ENCODE data around the gene VPS37C.
"Not testable (repeated sequence)": the region's sequence is repeated elsewhere in the genome, so short reads cannot be mapped to it uniquely, and the experiment has no call there.

VPS37C gene

DNA sequence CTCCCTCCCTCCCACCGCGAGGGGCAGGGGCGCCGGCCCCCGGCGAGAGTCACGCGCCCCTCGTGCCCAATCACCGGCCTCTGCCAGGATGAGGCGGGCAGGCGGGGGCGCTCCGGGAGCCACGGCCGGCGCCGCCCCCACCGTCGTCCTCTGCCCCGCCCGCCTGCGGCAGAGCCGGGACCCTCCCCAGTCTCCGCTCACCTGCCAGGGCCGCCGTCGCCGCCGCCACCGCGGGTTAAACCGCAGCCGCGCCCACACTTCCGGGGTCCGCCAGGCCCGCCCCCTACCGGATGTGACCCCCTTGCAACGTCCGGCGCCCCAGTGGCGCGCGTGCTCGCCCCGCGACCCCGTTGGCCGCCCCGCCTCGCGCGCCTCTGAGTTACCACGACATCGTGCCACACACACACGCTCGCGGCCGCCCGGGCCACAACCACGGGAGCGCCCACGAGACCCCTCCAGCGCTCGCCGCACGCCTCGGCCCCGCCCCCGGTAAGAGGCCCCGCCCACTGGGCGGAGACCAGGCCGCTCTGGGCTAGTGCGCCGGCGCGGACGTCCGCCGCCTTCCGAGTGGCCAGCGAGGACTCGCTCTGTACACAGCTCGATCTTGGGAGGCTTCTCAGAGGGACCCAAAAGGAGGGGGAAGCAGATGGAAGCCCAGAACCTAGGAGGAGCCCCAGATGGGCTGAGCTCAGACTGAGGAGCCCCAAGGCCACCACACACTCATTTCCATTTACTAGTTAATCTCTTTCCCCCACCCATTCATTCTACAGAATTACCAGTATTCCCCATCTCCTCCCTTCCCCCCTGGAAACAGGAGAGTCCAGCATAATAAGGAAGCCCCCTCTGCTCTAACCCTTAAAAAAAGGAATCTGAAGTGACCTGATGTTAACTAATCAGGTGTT lies at the start of gene VPS37C:
TSS of gene VPS37C (minus strand) at position 237 of the 902 bp plus-strand sequence. CDS start 22,597 bp downstream, outside the sequence.
- peak; percentile 84 to 91 for DNase-seq (ENCODE audit: low read depth in 2 of 2)

DNA sequence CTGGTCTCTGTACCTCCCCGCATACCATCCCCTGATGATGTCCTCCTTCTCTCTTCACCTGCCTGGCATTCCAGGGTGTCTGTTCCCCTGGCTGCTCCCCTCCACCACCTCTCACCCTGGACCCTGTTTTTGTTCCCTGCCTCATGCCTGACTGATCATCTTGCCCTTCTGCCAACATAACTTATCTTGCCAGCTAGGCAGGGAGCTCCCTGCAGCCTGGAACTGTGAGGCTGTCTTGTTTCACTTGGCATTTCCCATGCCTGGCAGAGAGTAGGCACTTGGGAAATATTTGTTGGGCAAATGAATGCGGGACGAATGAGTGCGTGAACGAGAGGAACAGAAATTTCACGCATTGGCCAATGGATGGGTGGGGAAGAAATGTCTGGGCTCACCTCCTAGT lies 49.4 kb upstream of the VPS37C start:
- not testable (repeated sequence) for DNase-seq (ENCODE audit: low read depth in 2 of 2)

DNA sequence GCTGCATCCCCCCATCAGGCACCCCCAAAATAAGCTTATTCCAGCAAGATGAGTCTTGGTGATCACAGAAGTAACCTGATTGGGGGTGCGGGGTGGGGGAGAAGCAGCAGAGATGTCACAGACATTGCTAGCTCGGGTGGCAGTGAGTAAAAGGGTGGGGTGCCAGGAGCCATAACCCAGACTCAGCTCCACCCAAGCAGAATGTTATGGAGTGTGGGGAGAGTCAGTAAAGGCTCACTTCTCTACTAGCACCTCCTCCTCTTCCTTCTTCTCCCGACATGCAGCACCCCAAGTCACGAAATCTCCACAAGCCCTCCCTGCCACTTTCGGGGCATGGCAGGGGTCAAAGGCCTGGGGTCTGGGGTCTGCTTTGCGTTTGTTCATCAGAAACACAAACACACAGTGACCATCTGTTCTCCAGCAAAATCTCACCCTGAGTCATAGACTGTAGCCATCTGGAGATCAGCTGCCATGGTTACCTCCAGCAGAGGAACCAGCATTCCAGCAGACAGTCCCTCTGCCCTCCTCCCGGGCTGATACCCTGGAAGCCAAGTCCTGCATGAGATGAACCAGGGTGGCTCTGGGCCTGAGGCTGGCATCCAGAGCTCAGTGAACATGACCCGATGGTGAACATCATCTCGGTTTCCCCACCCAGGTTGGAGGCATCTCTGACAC lies 46.5 kb upstream of the VPS37C start:
- DNase-seq (ENCODE audit: low read depth in 2 of 2), result not testable (repeated sequence)

DNA sequence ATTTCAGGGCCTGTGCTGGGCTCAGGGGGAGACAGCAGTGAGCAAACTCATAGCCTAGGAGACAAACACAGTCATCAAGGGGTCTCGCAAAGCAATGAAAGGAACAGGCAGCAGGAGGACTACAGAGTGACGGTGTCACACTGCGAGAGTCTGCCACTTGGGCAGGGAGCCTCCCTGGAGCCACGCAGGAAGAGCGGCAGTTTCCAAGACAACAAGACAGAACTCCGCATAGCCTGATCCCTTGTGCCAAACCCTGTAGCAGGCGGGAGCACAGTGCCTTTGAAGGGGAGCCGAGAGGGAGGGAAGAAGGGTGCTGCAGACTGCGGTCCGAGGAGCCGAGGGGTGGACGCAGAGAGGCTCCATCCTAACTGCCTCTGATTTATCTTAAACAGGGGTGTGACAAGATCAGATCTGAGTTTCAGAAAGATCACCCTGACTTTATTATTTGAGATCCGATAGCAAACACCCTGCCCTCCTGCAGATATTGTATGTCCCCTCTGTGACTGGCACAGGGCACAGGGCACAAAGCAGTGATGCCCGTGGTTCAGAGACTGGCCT lies 43.4 kb upstream of the VPS37C start:
- not testable (repeated sequence) for DNase-seq (ENCODE audit: low read depth in 2 of 2)

DNA sequence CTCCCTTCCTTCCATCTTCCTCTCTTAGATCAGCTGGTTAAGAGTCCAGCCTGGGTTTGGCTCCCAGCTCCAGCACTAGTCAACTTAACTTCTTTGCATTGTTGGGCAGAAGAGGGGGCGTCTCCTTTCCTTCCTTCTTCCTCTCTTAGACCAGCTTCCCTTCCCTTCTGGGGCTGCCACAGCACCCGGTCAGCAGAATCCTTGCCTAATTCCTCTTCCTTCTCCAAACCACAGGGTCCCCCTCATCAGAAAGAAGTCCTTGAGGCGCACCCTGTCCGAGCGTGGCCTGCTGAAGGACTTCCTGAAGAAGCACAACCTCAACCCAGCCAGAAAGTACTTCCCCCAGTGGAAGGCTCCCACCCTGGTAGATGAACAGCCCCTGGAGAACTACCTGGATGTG lies 42.6 kb upstream of the VPS37C start:
- DNase-seq (ENCODE audit: low read depth in 2 of 2), result not testable (repeated sequence)

DNA sequence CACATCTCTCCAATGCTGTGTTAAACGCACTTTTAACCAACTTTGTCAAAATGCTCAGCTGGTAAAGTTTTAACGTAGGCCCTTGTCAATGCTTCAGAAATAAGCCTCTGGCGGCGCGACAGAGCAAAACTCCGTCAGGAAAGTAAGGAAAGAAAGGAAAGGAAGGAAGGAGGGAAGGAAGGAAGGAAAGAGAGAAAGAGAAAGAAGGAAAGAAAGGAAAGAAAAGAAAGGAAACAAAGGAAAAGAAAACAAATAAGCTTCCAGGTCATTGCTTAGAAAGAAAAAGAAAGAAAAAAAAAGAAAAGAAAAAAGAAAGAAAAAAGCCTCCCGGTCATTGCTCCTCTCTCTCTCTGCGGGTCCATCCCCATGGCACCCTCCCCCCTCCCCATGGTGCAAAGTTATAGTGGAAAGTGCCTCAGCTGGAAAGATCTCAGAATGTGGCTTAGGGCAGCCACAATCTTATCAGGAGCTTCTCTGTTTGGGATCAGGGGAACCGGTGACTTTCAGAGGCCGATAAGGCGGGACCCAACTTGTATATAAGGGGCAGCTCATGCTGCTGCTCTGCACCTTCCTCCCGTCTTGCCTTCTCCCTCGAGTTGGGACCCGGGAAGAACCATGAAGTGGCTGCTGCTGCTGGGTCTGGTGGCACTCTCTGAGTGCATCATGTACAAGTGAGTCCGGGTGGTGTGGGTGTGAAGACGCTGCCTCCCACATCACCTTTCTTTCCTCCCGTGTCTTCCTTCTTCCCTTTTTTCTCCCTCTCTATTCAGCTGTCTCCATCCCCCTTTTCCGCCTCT lies 41.9 kb upstream of the VPS37C start, which contains the start of gene PGA3:
TSS of gene PGA3 (plus strand) at position 566 of the 797 bp plus-strand sequence. CDS start at position 616, 50 bp downstream.
- DNase-seq (ENCODE audit: low read depth in 2 of 2), result not testable (repeated sequence)

DNA sequence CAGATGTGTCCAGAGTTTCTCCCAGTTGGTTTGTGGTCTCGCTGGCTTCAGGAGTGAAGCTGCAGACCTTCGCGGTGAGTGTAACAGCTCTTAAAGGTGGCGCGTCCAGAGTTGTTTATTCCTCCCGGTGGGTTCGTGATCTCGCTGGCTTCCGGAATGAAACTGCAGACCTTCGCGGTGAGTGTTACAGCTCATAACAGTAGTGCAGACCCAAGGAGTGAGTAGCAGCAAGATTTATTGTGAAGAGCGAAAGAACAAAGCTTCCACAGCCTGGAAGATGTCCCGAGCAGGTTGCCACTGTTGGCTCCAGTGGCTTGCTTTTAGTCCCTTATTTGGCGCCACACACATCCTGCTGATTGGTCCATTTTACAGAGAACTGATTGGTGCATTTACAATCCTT lies 40.2 kb upstream of the VPS37C start:
- DNase-seq (ENCODE audit: low read depth in 2 of 2), result no peak

DNA sequence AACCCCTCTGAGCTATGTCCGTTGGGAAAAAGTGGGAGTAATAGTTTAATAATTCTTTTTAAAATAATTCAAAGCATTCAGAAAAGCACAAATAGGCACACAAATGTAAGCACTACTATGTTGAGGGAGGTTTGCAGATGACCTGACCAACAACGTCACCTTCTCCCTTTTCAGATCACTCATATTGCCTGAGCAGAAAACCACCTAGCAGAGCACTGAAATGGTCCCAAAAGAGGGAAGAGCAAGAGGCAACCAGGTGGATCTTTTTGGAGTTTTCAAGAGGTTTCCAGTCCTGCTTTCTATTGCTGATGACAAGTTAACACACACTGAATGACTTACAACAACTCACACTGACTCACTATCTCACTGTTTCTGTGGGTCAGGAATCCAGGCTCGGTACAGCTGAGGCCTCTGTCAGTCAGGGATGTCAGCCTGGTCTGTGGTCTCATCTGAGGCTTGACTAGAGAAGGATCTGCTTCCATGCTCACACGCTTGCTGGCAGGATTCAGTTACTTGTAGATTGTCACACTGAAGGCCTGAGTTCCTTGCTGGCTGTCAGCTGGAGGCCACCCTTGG lies 37.8 kb upstream of the VPS37C start:
- no peak for DNase-seq (ENCODE audit: low read depth in 2 of 2)

DNA sequence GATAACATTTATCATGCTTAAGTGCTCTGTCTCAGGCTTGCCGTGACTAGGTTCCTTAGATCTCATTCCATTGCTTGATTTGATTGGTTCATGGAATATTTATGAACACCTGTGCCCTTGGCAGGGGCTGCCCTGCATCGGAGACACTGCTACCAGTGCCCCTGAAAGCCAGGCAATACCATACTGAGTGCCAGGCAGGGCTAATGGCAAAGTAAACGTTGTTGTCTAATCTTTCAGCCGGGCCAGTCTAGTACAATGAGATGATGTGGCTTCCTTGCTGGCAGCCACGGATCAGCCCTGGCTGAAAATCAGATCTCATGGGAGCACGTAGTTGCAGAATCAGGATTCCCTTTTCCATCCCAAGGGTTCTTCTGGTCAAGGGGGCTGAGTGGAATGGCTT lies 37.1 kb upstream of the VPS37C start:
- no peak for DNase-seq (ENCODE audit: low read depth in 2 of 2)

DNA sequence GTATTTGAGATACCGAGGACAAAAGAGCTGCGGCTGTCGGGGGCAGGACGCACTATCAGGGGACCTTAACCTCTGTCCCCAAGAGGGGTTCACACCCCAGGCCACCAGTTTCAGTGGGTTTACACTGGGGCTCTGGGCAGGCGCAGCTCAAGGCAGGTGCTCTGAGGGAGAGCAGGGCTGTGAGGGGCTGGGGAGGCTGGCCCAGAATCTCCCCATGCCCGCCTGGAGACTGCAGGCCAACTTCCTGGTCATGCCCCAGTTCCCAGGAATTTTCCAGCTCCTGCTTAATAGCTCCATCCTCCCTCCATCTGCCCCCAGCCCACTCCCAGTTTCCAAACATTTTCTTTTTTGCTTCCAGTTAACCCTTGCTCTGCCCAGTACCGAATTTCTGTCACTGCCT lies 34.5 kb upstream of the VPS37C start:
- DNase-seq (ENCODE audit: low read depth in 2 of 2), result no peak

DNA sequence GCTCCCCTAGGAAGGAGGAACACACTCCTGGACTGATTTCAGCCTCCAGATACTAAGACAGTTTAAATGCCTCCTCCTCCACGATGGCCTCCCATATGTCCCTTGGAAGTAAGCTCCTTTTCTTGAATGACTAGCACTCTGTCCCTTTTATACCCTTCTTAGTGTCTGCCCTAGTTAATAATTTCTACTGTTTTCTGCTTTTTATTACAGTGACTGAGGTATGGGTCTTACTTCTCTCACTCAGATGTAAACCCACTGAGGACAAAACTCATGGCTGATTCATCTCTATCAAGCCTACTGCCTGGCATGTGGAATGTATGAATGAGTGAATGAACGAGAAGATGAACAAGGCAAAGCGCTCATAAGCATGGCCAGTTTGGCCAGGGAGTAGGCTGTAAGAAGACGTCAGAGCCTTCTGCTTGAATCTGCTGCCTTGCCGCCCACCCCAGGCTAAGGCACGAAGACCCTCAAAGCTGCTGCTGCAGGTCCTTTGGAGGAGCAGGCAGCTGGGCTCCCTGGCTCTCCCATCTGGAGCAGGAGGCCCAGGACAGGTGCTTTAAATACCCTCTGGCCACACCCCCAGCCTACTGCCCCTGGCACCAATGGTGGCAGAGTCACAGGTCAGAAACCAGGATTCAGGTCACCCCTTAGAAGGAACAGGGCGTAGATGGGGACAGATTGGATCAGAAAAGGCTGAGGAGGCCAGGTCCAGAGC lies 33.9 kb upstream of the VPS37C start:
- no peak for DNase-seq (ENCODE audit: low read depth in 2 of 2)

DNA sequence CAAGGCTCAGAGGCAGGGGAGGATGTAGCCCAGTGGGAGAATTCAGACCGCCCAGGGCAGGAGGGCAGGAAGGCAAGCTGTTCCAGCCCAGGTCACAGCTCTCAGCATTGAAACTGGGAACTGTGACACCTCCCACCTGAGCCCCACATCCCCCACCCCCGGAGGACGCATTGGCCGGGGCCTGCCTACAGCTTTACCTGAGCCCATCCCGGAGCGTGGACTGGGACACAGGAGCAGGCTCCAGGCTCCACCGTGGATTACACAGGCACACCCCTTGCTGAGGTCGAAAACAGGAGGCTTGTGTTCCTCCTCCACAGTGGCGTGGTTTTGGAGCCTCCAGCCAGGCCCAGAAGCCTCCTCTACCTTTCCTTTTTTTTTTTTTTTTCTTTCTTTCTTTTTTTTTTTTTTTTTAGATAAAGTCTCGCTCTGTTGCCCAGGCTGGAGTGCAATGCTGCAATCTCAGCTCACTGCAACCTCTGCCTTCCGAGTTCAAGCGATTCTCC lies 33.0 kb upstream of the VPS37C start:
- no peak for DNase-seq (ENCODE audit: low read depth in 2 of 2)

DNA sequence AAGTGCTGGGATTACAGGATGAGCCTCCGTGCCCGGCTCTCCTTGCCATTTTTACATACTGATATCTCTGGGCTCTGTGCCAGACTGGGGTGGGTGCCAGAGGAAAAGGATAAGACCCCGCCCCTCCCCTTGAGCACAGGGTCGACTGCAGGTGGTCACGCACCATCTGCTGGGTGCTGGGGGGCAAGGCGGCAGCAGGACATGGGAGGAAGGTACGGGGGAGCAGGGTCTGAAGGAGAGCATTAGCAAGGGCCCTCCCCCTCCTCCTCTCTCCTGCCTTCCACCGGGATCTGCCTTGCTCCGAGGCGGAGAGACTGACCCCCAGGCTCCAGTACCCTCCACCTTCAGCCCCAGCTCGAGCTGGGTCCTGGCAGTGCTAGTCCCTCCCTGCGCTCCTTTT lies 32.4 kb upstream of the VPS37C start:
- DNase-seq (ENCODE audit: low read depth in 2 of 2), result no peak

DNA sequence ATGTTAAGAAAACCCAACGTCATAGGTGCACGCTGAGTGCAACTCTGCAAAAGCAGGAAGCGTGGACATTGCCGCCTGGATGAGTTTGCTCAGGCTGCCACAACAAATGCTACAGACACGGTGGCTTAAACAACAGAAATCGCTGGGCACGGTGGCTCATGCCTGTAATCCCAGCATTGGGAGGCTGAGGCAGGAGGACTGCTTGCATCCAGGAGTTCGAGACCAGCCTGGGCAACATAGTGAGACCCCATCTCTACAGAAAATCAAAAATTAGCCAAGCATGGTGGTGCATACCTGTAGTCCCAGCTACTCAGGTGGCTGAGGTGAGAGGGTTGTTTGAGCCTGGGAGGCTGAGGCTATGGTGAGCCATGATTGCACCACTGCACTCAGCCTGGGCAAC lies 28.7 kb upstream of the VPS37C start:
- DNase-seq (ENCODE audit: low read depth in 2 of 2), result no peak

DNA sequence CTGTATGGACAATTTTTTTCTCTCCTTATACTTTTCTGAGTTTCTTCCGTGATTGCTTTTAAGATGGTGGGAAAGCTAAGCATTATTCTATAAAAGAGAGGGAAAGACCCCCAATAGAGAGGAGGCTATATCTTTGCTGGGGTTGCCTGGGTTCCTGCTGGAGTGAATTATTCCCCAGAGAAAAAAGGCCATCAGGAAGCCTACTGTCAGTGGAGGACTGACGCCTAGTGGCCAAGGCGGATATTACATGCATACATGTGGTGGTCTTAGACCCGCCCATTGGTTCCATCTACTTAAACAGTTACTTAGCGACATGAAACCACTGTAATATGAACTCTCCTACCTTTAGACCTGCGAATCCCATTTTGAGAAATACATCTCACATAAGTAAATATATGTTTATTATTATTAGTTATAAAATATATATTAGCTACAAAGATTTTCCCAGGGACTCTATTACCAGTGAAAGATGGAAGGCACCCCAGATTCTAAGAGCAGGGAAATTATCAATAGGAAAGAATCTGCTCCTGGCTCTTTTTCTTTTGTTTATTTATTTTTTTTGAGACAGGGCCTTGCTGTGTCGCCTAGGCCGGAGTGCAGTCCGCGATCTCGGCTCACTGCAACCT lies 26.4 kb upstream of the VPS37C start:
- peak; percentile 75 to 81 for DNase-seq (ENCODE audit: low read depth in 2 of 2)

DNA sequence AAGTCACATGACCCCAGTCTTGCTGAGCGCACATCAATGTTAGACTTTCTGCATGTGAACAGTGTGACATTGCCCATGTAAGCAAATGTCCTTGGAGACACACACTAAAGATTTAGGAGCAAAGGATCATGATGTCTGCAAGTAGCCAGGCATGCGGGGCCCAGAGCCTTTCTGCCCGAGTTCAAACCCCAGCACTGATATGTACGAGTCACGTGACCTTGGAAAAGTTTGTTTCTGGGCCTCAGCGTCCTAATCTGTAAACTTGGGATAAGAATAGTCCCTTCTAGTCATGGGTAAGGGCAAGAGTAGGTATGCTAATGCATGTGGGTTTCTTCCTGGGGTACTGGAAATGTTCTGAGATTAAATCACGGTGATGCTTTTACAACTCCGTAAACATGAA lies 25.3 kb upstream of the VPS37C start:
- DNase-seq (ENCODE audit: low read depth in 2 of 2), result no peak

DNA sequence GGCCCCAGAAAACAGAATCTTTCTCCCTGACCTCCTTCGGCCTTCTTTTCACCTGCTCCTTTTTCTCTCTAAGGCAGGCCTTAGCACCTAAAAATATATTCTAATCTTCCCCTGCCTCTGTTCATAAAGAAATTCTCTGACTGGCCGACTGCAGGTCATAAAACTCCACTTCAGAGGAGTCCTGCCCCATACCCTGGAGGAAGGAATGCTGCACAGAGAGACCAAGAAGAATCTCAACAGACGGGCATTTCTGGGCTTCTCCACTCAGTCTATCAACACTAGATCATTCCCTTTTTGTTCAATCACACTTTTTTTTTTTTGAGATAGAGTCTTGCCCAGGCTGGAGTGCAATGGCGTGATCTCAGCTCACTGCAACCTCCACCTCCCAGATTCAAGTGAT lies 22.4 kb upstream of the VPS37C start:
- no peak for DNase-seq (ENCODE audit: low read depth in 2 of 2)

DNA sequence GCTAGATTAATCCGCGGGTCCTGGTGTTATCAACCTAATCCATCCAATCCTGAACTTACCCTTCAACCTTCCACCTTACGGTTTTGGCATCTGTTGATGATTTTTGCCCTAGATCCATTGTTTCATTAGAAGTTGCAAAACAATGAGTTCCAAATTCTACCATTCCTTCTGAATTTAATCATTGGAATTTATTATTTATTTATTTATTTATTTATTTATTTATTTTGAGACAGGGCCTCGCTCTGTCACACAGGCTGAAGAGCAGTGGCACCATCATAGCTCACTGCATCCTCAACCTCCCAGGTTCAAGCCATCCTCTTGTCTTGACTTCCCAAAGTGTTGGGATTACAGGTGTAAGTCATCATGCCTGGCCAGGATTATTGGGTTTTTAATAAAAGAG lies 20.3 kb upstream of the VPS37C start:
- DNase-seq (ENCODE audit: low read depth in 2 of 2), result no peak

DNA sequence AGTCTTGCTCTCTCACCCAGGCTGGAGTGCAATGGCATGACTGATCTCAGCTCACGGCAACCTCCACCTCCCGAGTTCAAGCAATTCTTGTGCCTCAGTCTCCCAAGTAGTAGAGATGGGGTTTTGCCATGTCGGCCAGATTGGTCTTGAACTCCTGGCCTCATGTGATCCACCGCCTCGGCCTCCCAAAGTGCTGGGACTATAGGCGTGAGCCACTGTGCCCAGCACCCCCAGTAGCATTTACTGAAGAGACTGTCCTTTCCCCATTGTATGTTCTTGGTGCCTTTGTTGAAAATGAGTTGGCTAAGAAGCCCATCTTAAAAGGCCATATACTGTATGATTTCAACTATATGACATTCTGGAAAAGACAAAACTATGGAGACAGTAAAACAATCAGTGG lies 19.0 kb upstream of the VPS37C start:
- not testable (repeated sequence) for DNase-seq (ENCODE audit: low read depth in 2 of 2)

DNA sequence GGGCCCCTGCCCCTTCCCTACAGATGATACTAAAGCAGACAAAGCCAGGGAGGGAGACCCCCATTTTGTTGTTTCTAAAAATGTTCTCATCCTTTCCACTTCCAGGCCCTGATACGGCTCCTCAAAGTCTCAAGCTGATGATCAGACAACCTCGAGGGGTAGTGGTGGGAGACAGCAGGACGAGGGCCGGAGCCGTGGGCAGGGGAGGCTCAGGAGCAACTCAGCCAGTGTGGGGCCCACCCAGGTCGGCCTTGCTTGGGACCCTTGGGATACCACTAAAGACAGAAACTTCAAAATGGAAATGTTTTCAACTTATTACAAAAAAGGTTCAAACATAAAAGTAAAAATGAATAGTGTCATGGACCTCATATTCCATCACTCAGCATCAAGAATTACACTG lies 15.2 kb upstream of the VPS37C start:
- no peak for DNase-seq (ENCODE audit: low read depth in 2 of 2)

Data from activated CD4-positive, alpha-beta T cell treated with anti-CD3 and anti-CD28 coated beads for 24 hours (primary cell).